T-cell (primary cell): ENCODE results near the gene SLC44A1. TPM values are rescaled to one million over a fixed set of nuclear protein-coding genes. Genes with fewer than 3 reads are reported as not detected.
A peak's percentile ranks its signal among the peaks of the same experiment; 100 is the strongest.

Experiments used
- ATAC-seq, 4 experiments: fragments of 200-7000 bp in 3 of 4; fragments of 150-1000 bp in 1 of 4; cut with Tn5 transposase; replicated peaks in 1 of 4; 1 replicate in 3 of 4; 2 replicates in 1 of 4; pipeline ENCODE4 v1.10.0; 2021; ENCODE audit warnings: moderate library complexity in 3 of 4, mild to moderate bottlenecking in 2 of 4, moderate number of reproducible peaks in 1 of 4
- CTCF ChIA-PET, 2 donors: fragments of 300-600 bp; sonication (Branson Sonifier 250); formaldehyde crosslinking; loops; one replicate each; lab custom pipeline; 2022; ENCODE audit warnings: antibody characterized with exemption in 2 of 2; lab: Charles Lee
- POLR2A ChIA-PET, 2 donors: fragments of 300-600 bp; sonication (Branson Sonifier 250); formaldehyde crosslinking; loops; one replicate each; lab custom pipeline; 2022; ENCODE audit warnings: antibody characterized with exemption in 2 of 2; lab: Charles Lee
- DNase-seq, 35 experiments: peaks; one replicate each; pipeline versions ENCODE4 v3.0.0 to v3.0.0-alpha.2; 2013 to 2023
- H3K27ac ChIP-seq: one replicate; pipeline ENCODE4 v1.5.1; 2013; ENCODE audit warnings: low read length
- H3K27me3 ChIP-seq, 2 experiments: replicated peaks in 1 of 2; 1 replicate in 1 of 2; 2 replicates in 1 of 2; pipeline versions ENCODE4 v1.6.1 to v1.7.0; 2013; ENCODE audit warnings: low read length in 1 of 2, mixed read lengths in 1 of 2; ENCODE audit not compliant: control insufficient read depth in 2 of 2, insufficient read depth in 2 of 2; ENCODE audit errors: extremely low read depth in 1 of 2
- H3K36me3 ChIP-seq, 2 donors: 1 replicate in 1 of 2; 2 replicates in 1 of 2; pipeline versions ENCODE4 v1.6.1 to v1.7.0; 2013; ENCODE audit warnings: low read length in 1 of 2; ENCODE audit not compliant: control insufficient read depth in 2 of 2, insufficient read depth in 1 of 2; ENCODE audit errors: extremely low read depth in 1 of 2
- H3K4me1 ChIP-seq, 2 experiments: 1 replicate in 1 of 2; 2 replicates in 1 of 2; pipeline versions ENCODE4 v1.6.1 to v1.7.0; 2013; ENCODE audit warnings: low read length in 2 of 2, mixed read lengths in 1 of 2; ENCODE audit not compliant: insufficient read depth in 2 of 2, control insufficient read depth in 1 of 2; ENCODE audit errors: extremely low read depth in 1 of 2
- H3K4me3 ChIP-seq, 2 donors: 1 replicate in 1 of 2; 2 replicates in 1 of 2; pipeline versions ENCODE4 v1.5.1 to v1.7.0; 2013; ENCODE audit warnings: mild to moderate bottlenecking in 2 of 2, low read length in 1 of 2, moderate library complexity in 1 of 2; ENCODE audit not compliant: control insufficient read depth in 1 of 2; ENCODE audit errors: extremely low read depth in 1 of 2
- H3K9me3 ChIP-seq: 2 replicates; pipeline ENCODE4 v1.7.0; 2013
- H3K27ac Mint-ChIP-seq, 2 donors: one replicate each; pipeline ENCODE4 v1.8.0; 2020 to 2021; ENCODE audit warnings: mild to moderate bottlenecking in 2 of 2, mixed read lengths in 2 of 2
- H3K27me3 Mint-ChIP-seq, 2 donors: one replicate each; pipeline ENCODE4 v1.8.0; 2021 to 2022; ENCODE audit warnings: mixed read lengths in 2 of 2
- H3K36me3 Mint-ChIP-seq: one replicate; pipeline ENCODE4 v1.8.0; 2021; ENCODE audit warnings: mixed read lengths
- H3K4me1 Mint-ChIP-seq, 3 donors: one replicate each; pipeline ENCODE4 v1.8.0; 2020 to 2022; ENCODE audit warnings: mixed read lengths in 3 of 3, mild to moderate bottlenecking in 1 of 3
- H3K4me3 Mint-ChIP-seq, 3 donors: one replicate each; pipeline ENCODE4 v1.8.0; 2020 to 2022; ENCODE audit warnings: mild to moderate bottlenecking in 3 of 3, mixed read lengths in 3 of 3, moderate library complexity in 3 of 3
- H3K9me3 Mint-ChIP-seq, 3 donors: one replicate each; pipeline ENCODE4 v1.8.0; 2020 to 2022; ENCODE audit warnings: mixed read lengths in 3 of 3
- WGBS: methylation state at CpG from one replicate; pipeline ENCODE4 v1.1.5; 2013; ENCODE audit warnings: missing lambda C conversion rate; ENCODE audit not compliant: insufficient coverage; 5-methylcytosine and 5-hydroxymethylcytosine counted together
- total RNA-seq, 35 experiments: library from RNA in 6 of 35; stranded (reverse) in 6 of 35; fragments of 120-200 nt in 1 of 35; gene quantifications; one replicate each; pipeline versions ENCODE4 v1.2.1 to v1.2.4 and lab custom pipeline; 2013 to 2026

SLC44A1 gene
- total RNA-seq, 5 donors from 2014 or later (not counting 1 experiment from before 2014, with no cell fraction given): 7.3 to 10.2 (median 9.4) TPM

- ChIA-PET CTCF (interaction anchor here in 1 of 2 donors (0.5 kb wide), 1 partner anchor 159 kb away, joined by 3 read pairs; no protein-coding TSS in a partner anchor), POLR2A (no interaction called here)
- no peak for ATAC-seq
- Mint-ChIP-seq H3K4me3 (no peak overlapping the region), H3K27ac (no peak overlapping the region), H3K36me3 (peaks cover 3% of the 10 kb centered on the region), H3K4me1 (no peaks in the 10 kb centered on the region), H3K27me3 (peaks cover 26 to 33% of the 10 kb centered on the region in 2 donors), H3K9me3 (no peaks in the 10 kb centered on the region)
- no peaks in the 10 kb centered on the region for H3K4me1 ChIP-seq
- WGBS: no CpG with 5 or more reads among the region's 3 CpGs
- H3K36me3 ChIP-seq: no peaks in the 10 kb centered on the region
- H3K27me3 ChIP-seq: peaks cover 0 to 13% of the 10 kb centered on the region in 2 experiments
- no peak overlapping the region for H3K4me3 ChIP-seq
- DNase-seq: no peak
- H3K27ac ChIP-seq: no peak overlapping the region
- H3K9me3 ChIP-seq: no peaks in the 10 kb centered on the region
These were observed 152.4 kb downstream of the SLC44A1 start for GRCh38 chr9:105396901-105397300.

- WGBS: no CpG with 5 or more reads among the region's 2 CpGs
- Mint-ChIP-seq H3K27me3 (peaks cover 42 to 55% of the 10 kb centered on the region in 2 donors), H3K4me3 (no peak overlapping the region), H3K36me3 (peaks cover 3% of the 10 kb centered on the region), H3K27ac (no peak overlapping the region), H3K9me3 (no peaks in the 10 kb centered on the region), H3K4me1 (peaks cover 7 to 10% (median 9%) of the 10 kb centered on the region in 3 donors)
- peaks cover 0 to 26% of the 10 kb centered on the region in 2 experiments for H3K27me3 ChIP-seq
- H3K36me3 ChIP-seq: no peaks in the 10 kb centered on the region
- ATAC-seq (no peak), DNase-seq (no peak)
- peaks cover under 1 to 3% of the 10 kb centered on the region in 2 experiments for H3K4me1 ChIP-seq
- ChIA-PET CTCF (interaction anchor here in 1 of 2 donors (0.7 kb wide), 1 partner anchor 14 kb away, joined by 3 read pairs; no protein-coding TSS in a partner anchor), POLR2A (interaction anchor here in 1 of 2 donors (0.6 kb wide), 1 partner anchor 386 kb away, joined by 3 read pairs; no protein-coding TSS in a partner anchor)
- no peak overlapping the region for H3K4me3 ChIP-seq
- H3K27ac ChIP-seq: no peak overlapping the region
- no peaks in the 10 kb centered on the region for H3K9me3 ChIP-seq
These were observed 154.7 kb downstream of the SLC44A1 start for GRCh38 chr9:105399117-105399516.

GRCh38 chr9:105401651-105402050 lies 157.2 kb downstream of the SLC44A1 start:
- ChIA-PET POLR2A (no interaction called here), CTCF (interaction anchor here in 1 of 2 donors (1.1 kb wide), 1 partner anchor 15 kb away, joined by 3 read pairs; no protein-coding TSS in a partner anchor)
- peaks cover 28 to 36% (median 31%) of the 10 kb centered on the region in 3 donors for H3K4me1 Mint-ChIP-seq
- no peaks in the 10 kb centered on the region for H3K36me3 ChIP-seq
- DNase-seq: no peak
- H3K27ac Mint-ChIP-seq: no peak overlapping the region
- H3K27ac ChIP-seq: no peak overlapping the region
- H3K4me1 ChIP-seq: peaks cover 17 to 27% of the 10 kb centered on the region in 2 experiments
- no peak overlapping the region for H3K4me3 Mint-ChIP-seq
- H3K27me3 ChIP-seq: peaks cover 0 to 32% of the 10 kb centered on the region in 2 experiments
- peaks cover 0 to under 1% (median under 1%) of the 10 kb centered on the region in 3 donors for H3K9me3 Mint-ChIP-seq
- peaks cover 44 to 65% of the 10 kb centered on the region in 2 donors for H3K27me3 Mint-ChIP-seq
- H3K36me3 Mint-ChIP-seq: peaks cover 1% of the 10 kb centered on the region
- H3K4me3 ChIP-seq: no peak overlapping the region
- no peaks in the 10 kb centered on the region for H3K9me3 ChIP-seq
- no CpG with 5 or more reads among the region's 3 CpGs for whole genome bisulfite sequencing
- no peak for ATAC-seq

- Mint-ChIP-seq H3K9me3 (peaks cover 3 to 5% (median 5%) of the 10 kb centered on the region in 3 donors), H3K27me3 (peaks cover 44 to 64% of the 10 kb centered on the region in 2 donors), H3K36me3 (no peaks in the 10 kb centered on the region), H3K4me3 (no peak overlapping the region), H3K27ac (peak overlapping the region in 1 of 2 donors; percentile 29), H3K4me1 (peaks cover 28 to 40% (median 31%) of the 10 kb centered on the region in 3 donors)
- WGBS: 95% methylated on average over 5 of the region's 6 CpGs
- H3K4me1 ChIP-seq: peaks cover 17 to 27% of the 10 kb centered on the region in 2 experiments
- no peak for DNase-seq
- H3K36me3 ChIP-seq: no peaks in the 10 kb centered on the region
- CTCF ChIA-PET: interaction anchor here in 1 of 2 donors (0.6 to 0.8 kb wide), 3 partner anchors 12 to 274 kb away, joined by 4 to 11 read pairs (median 6); no protein-coding TSS in a partner anchor
- no peak for ATAC-seq
- H3K9me3 ChIP-seq: no peaks in the 10 kb centered on the region
- H3K27ac ChIP-seq: no peak overlapping the region
- no peak overlapping the region for H3K4me3 ChIP-seq
- H3K27me3 ChIP-seq: peaks cover 0 to 37% of the 10 kb centered on the region in 2 experiments
- POLR2A ChIA-PET: interaction anchor here in 1 of 2 donors (0.6 kb wide), 2 partner anchors 10 to 276 kb away, joined by 4 read pairs; no protein-coding TSS in a partner anchor
These were observed 159.2 kb downstream of the SLC44A1 start for GRCh38 chr9:105403552-105404248.

GRCh38 chr9:105405514-105406131 lies 161.2 kb downstream of the SLC44A1 start:
- POLR2A ChIA-PET: no interaction called here
- Mint-ChIP-seq H3K27me3 (peaks cover 45 to 65% of the 10 kb centered on the region in 2 donors), H3K36me3 (no peaks in the 10 kb centered on the region), H3K4me3 (peak overlapping the region in 2 of 3 donors; percentile 18 to 67), H3K27ac (no peak overlapping the region), H3K9me3 (peaks cover 5 to 13% (median 11%) of the 10 kb centered on the region in 3 donors), H3K4me1 (peaks cover 28 to 40% (median 31%) of the 10 kb centered on the region in 3 donors)
- Histone ChIP-seq H3K27me3 (peaks cover 0 to 37% of the 10 kb centered on the region in 2 experiments), H3K4me3 (peak overlapping the region in 1 of 2 donors; percentile 10), H3K27ac (no peak overlapping the region), H3K36me3 (no peaks in the 10 kb centered on the region), H3K4me1 (peaks cover 17 to 27% of the 10 kb centered on the region in 2 experiments), H3K9me3 (no peaks in the 10 kb centered on the region)
- CTCF ChIA-PET: interaction anchor here (0.6 to 1.4 kb wide), 9 partner anchors 8 to 542 kb away, joined by 3 to 6 read pairs (median 3); no protein-coding TSS in a partner anchor
- peak; percentile 91 to 94 (median 94) for ATAC-seq
- 3% methylated on average over 5 of the region's 6 CpGs for WGBS
- DNase-seq: peak; percentile 13 to 86 (median 57)

GRCh38 chr9:105406369-105406768 lies 161.9 kb downstream of the SLC44A1 start:
- H3K36me3 ChIP-seq: no peaks in the 10 kb centered on the region
- DNase-seq (no peak), ATAC-seq (no peak)
- no peaks in the 10 kb centered on the region for H3K36me3 Mint-ChIP-seq
- no peak overlapping the region for H3K4me3 ChIP-seq
- ChIA-PET POLR2A (no interaction called here), CTCF (no interaction called here)
- no peak overlapping the region for H3K27ac Mint-ChIP-seq
- peaks cover 17 to 27% of the 10 kb centered on the region in 2 experiments for H3K4me1 ChIP-seq
- 100% methylated on average over 2 of the region's 6 CpGs for WGBS
- peak overlapping the region in 1 of 3 donors; percentile 67 for H3K4me3 Mint-ChIP-seq
- peaks cover 3% of the 10 kb centered on the region for H3K9me3 ChIP-seq
- H3K27me3 Mint-ChIP-seq: peaks cover 46 to 68% of the 10 kb centered on the region in 2 donors
- peaks cover 28 to 40% (median 31%) of the 10 kb centered on the region in 3 donors for H3K4me1 Mint-ChIP-seq
- peaks cover 5 to 13% (median 12%) of the 10 kb centered on the region in 3 donors for H3K9me3 Mint-ChIP-seq
- H3K27ac ChIP-seq: no peak overlapping the region
- peaks cover 0 to 37% of the 10 kb centered on the region in 2 experiments for H3K27me3 ChIP-seq
